GM18873 (cell line): Measurements from ENCODE around the gene UBA7.

ENCODE experiments used
- ATAC-seq: cut with Tn5 transposase; IDR thresholded peaks from one replicate; pipeline ENCODE4 v1.9.1; 2021; ENCODE audit warnings: mild to moderate bottlenecking, moderate library complexity, moderate number of reproducible peaks; ENCODE audit not compliant: unreplicated experiment, low FRiP score

UBA7 gene

GRCh38 chr3:49756036-49756435, 57.7 kb downstream of the UBA7 start:
- no peak for ATAC-seq
